Activated T-cell treated with anti-CD3 and anti-CD28 coated beads, Interleukin-2, amount 50 U/mL, for 4 hours (primary cell): Measurements from ENCODE around the gene ISG15. TPM values are rescaled to one million over a fixed set of nuclear protein-coding genes. Genes with fewer than 3 reads are reported as not detected.
A peak's percentile ranks its signal among the peaks of the same experiment; 100 is the strongest.
"Not testable (repeated sequence)": the region's sequence is repeated elsewhere in the genome, so short reads cannot be mapped to it uniquely, and the experiment has no call there.

Source experiments
- ATAC-seq, 2 donors: fragments of 200-7000 bp; cut with Tn5 transposase; one replicate each; pipeline ENCODE4 v1.10.0; 2021
- DNase-seq: peaks from one replicate; pipeline ENCODE4 v3.0.0-alpha.2; 2020
- H3K27me3 Mint-ChIP-seq: one replicate; pipeline ENCODE4 v1.8.0; 2021; ENCODE audit warnings: low read depth, mixed read lengths
- H3K36me3 Mint-ChIP-seq: one replicate; pipeline ENCODE4 v1.8.0; 2022; ENCODE audit warnings: mixed read lengths; ENCODE audit not compliant: insufficient read depth
- H3K4me1 Mint-ChIP-seq: one replicate; pipeline ENCODE4 v1.8.0; 2021; ENCODE audit warnings: low read depth, mixed read lengths
- H3K4me3 Mint-ChIP-seq: one replicate; pipeline ENCODE4 v1.8.0; 2021; ENCODE audit warnings: mild to moderate bottlenecking, moderate library complexity, mixed read lengths
- H3K9me3 Mint-ChIP-seq: one replicate; pipeline ENCODE4 v1.8.0; 2021; ENCODE audit warnings: mixed read lengths
- total RNA-seq, 3 donors: library from RNA; stranded (reverse); gene quantifications; one replicate each; pipeline ENCODE4 v1.2.1, GENCODE V29; 2021

ISG15 gene
- total RNA-seq, 3 donors from 2014 or later, result 22.3 to 23.7 (median 22.9) TPM

- DNase-seq, result no peak
- Mint-ChIP-seq H3K4me3 (no peak overlapping the region), H3K9me3 (no peaks in the 10 kb centered on the region), H3K27me3 (peaks cover 14% of the 10 kb centered on the region), H3K4me1 (peaks cover 5% of the 10 kb centered on the region), H3K36me3 (no peaks in the 10 kb centered on the region)
- no peak for ATAC-seq
Observed at GRCh38 chr1:972726-973458, 40.4 kb upstream of the ISG15 start.

- Mint-ChIP-seq H3K4me3 (no peak overlapping the region), H3K9me3 (no peaks in the 10 kb centered on the region), H3K4me1 (peaks cover 7% of the 10 kb centered on the region), H3K36me3 (no peaks in the 10 kb centered on the region), H3K27me3 (peaks cover 16% of the 10 kb centered on the region)
- ATAC-seq (no peak), DNase-seq (no peak)
Observed at GRCh38 chr1:973459-974292, 39.6 kb upstream of the ISG15 start.

GRCh38 chr1:974293-974640, 39.0 kb upstream of the ISG15 start:
- H3K4me3 Mint-ChIP-seq, result no peak overlapping the region
- no peak for DNase-seq
- peaks cover 7% of the 10 kb centered on the region for H3K4me1 Mint-ChIP-seq
- no peak for ATAC-seq
- H3K36me3 Mint-ChIP-seq, result no peaks in the 10 kb centered on the region
- no peaks in the 10 kb centered on the region for H3K9me3 Mint-ChIP-seq
- H3K27me3 Mint-ChIP-seq, result peaks cover 16% of the 10 kb centered on the region

GRCh38 chr1:974687-975328, 38.5 kb upstream of the ISG15 start:
- ATAC-seq (no peak), DNase-seq (no peak)
- peaks cover 16% of the 10 kb centered on the region for H3K27me3 Mint-ChIP-seq
- no peaks in the 10 kb centered on the region for H3K9me3 Mint-ChIP-seq
- peaks cover 7% of the 10 kb centered on the region for H3K4me1 Mint-ChIP-seq
- no peaks in the 10 kb centered on the region for H3K36me3 Mint-ChIP-seq
- no peak overlapping the region for H3K4me3 Mint-ChIP-seq

- no peak overlapping the region for H3K4me3 Mint-ChIP-seq
- no peaks in the 10 kb centered on the region for H3K9me3 Mint-ChIP-seq
- peaks cover 7% of the 10 kb centered on the region for H3K4me1 Mint-ChIP-seq
- DNase-seq, result no peak
- no peaks in the 10 kb centered on the region for H3K36me3 Mint-ChIP-seq
- ATAC-seq, result no peak
- peaks cover 16% of the 10 kb centered on the region for H3K27me3 Mint-ChIP-seq
Observed at GRCh38 chr1:975365-975764, 37.9 kb upstream of the ISG15 start.

GRCh38 chr1:975896-976683, 37.2 kb upstream of the ISG15 start:
- no peak overlapping the region for H3K4me3 Mint-ChIP-seq

GRCh38 chr1:976791-977190, 36.5 kb upstream of the ISG15 start:
- not testable (repeated sequence) for H3K9me3 Mint-ChIP-seq, ATAC-seq, DNase-seq, H3K36me3 Mint-ChIP-seq, H3K4me1 Mint-ChIP-seq, H3K4me3 Mint-ChIP-seq
- peaks cover 14% of the 10 kb centered on the region for H3K27me3 Mint-ChIP-seq

More at GRCh38 chr1:975896-976683, 37.2 kb upstream of the ISG15 start:
- ATAC-seq (peak; percentile 93 to 95), DNase-seq (peak; percentile 62)
- peaks cover 7% of the 10 kb centered on the region for H3K4me1 Mint-ChIP-seq
- H3K27me3 Mint-ChIP-seq, result peaks cover 16% of the 10 kb centered on the region
- no peaks in the 10 kb centered on the region for H3K36me3 Mint-ChIP-seq
- H3K9me3 Mint-ChIP-seq, result no peaks in the 10 kb centered on the region

GRCh38 chr1:978069-978834, 35.0 kb upstream of the ISG15 start:
- Mint-ChIP-seq H3K27me3 (peaks cover 25% of the 10 kb centered on the region), H3K4me1 (peaks cover 7% of the 10 kb centered on the region), H3K4me3 (no peak overlapping the region), H3K36me3 (no peaks in the 10 kb centered on the region), H3K9me3 (no peaks in the 10 kb centered on the region)
- ATAC-seq (no peak), DNase-seq (no peak)

GRCh38 chr1:978835-979743, 34.2 kb upstream of the ISG15 start:
- Mint-ChIP-seq H3K27me3 (peaks cover 29% of the 10 kb centered on the region), H3K9me3 (no peaks in the 10 kb centered on the region), H3K4me1 (peaks cover 7% of the 10 kb centered on the region), H3K36me3 (no peaks in the 10 kb centered on the region), H3K4me3 (no peak overlapping the region)
- DNase-seq, result peak; percentile 3
- ATAC-seq, result no peak

GRCh38 chr1:979744-980072, 33.6 kb upstream of the ISG15 start:
- peaks cover 7% of the 10 kb centered on the region for H3K4me1 Mint-ChIP-seq
- no peaks in the 10 kb centered on the region for H3K36me3 Mint-ChIP-seq
- H3K9me3 Mint-ChIP-seq, result no peaks in the 10 kb centered on the region
- H3K27me3 Mint-ChIP-seq, result peaks cover 29% of the 10 kb centered on the region
- ATAC-seq (no peak), DNase-seq (no peak)
- H3K4me3 Mint-ChIP-seq, result no peak overlapping the region

- H3K27me3 Mint-ChIP-seq, result peaks cover 29% of the 10 kb centered on the region
- H3K4me3 Mint-ChIP-seq, result no peak overlapping the region
- ATAC-seq (no peak), DNase-seq (no peak)
- H3K9me3 Mint-ChIP-seq, result no peaks in the 10 kb centered on the region
- no peaks in the 10 kb centered on the region for H3K36me3 Mint-ChIP-seq
- peaks cover 7% of the 10 kb centered on the region for H3K4me1 Mint-ChIP-seq
Observed at GRCh38 chr1:980137-980571, 33.1 kb upstream of the ISG15 start.

GRCh38 chr1:980602-981395, 32.5 kb upstream of the ISG15 start:
- no peak for ATAC-seq
- no peak overlapping the region for H3K4me3 Mint-ChIP-seq
- DNase-seq, result peak; percentile 3

More at GRCh38 chr1:980602-981395, 32.5 kb upstream of the ISG15 start:
- Mint-ChIP-seq H3K27me3 (peaks cover 28% of the 10 kb centered on the region), H3K36me3 (no peaks in the 10 kb centered on the region), H3K4me1 (peaks cover 4% of the 10 kb centered on the region), H3K9me3 (no peaks in the 10 kb centered on the region)
